Midbrain (tissue), 1 donor: ENCODE results near the gene NR2F2.

Experiments
- DNase-seq: peaks from one replicate; lab custom pipeline; 2025; lab: John Stamatoyannopoulos, UW

NR2F2 gene

GRCh38 chr15:96353930-96354730 is 23.6 kb downstream of the NR2F2 start:
- DNase-seq = no peak

DNA sequence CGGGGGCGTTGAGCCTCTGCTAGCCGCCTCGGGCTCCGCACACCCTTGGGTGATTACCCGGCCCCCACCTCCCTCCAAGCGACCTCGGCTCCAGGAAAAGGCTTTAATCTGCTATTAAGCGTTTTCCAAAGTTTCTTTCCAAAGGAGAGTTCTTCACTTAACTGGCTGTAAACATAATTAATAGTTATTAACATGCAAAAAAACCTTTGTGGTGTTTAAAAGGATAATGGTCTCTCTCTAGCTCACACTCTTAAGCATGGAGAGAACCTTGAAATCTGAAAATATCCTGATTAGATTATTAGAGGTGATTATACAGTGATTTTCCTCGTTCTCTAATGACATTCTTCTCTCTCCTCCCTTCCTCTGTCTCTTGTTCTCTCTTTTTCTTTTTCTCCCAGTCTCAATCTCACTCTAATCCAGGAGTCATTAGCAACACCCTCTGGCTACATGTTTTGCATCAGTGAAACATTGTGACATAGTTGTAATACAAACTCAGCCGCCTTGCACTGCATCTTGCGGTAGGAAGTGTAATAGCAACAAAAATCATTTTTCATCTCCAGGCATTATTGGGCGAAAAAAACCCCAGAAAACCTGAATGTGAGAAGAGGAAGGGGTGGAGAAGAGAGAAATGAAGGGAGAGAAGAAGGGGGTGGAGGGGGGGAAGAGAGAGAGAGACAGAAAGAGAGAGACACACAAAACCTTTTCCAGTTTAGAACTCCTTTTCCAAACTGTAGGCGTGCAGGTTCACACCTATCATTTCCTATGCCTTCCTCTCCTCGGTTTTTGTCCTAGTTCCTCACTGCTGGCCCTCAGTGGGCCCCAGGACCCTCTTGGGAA is 24.4 kb downstream of the NR2F2 start:
- DNase-seq = no peak

GRCh38 chr15:96355568-96356187 is 25.2 kb downstream of the NR2F2 start:
- no peak for DNase-seq

GRCh38 chr15:96356494-96357455 is 26.3 kb downstream of the NR2F2 start:
- DNase-seq = peak; percentile 80

DNA sequence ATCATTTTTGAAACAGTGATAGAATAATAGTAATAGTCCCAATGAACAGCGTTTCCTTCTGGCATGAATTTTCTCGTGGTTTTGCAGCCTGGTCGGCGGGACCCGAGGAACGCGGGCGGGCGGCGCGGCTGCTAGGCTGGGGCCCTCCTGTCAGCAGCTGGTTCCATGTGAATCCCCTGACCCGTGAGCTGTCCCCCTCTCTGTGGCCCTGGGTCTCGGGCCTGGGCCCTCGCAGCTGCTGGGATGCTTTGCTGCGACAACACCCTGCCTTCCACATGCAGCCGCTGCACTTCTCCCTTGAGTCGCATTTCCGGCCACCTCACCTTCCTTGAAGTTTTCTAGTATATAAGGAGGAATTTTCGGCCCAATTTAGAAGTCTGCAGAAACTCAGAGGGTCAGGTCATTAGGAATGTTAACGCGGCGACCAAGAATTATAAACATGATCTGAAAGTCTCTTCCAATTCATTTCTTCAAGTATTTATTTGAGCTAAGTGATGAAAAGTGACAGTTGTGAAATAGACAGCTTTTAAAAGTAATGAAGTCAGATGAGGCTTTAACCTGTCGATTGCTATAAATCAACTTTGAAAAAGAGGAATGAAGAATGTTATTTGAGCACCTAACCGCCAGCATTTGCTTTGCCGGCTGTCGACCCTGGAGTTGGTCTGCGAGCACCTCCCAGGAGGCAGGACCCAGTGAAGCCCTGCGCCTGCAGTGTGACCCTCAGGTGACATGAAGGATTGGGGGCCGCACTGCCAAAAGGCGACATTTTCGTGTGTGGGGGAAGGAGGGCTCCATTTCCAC is 27.7 kb downstream of the NR2F2 start:
- no peak for DNase-seq

- no peak for DNase-seq
Measured at GRCh38 chr15:96358821-96359615, 28.5 kb downstream of the NR2F2 start.

DNA sequence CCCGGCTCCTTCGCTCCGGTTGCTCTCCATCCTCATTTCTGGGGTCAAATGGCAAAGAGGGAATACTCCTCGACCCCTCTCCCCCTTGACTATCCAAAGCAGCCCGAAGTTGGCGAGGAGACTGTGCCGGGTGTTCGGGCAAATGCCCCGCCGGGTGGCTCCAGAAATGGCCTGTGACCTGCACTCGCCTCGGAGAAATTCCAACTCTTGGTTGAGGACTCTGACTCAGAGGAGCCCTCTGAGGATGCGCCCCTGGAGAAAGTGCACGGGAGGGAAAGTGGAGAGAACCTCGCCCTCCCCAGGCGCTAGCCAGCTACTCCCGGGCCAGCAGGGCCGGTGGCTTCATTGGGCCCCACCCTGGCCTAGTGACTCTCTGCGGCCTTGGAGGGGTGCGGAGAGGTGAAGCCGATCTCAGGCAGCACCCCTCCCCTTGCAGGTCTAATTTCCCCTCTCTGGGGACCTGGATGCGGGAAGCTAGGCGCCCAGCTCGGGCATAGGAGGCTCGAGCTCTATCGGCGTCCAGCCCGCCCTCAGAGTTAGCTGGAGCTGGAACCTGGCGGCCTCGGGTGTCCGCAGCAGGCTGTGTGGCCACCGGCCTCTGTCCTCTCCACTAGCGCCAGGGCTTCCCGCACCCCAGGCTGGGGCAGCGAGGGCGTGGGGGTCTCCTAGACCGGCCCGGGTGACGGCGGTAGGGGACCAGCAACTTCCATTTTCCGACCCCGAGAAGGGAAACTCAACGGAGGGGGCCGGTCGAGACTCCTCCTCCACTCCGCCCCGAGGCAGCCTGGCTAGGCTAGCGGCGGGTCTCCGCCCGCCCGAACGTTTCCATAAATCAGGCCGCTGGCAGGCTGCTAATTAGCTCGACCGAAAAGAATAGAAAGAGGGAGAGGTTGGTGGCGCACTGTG is 29.4 kb downstream of the NR2F2 start:
- no peak for DNase-seq

DNA sequence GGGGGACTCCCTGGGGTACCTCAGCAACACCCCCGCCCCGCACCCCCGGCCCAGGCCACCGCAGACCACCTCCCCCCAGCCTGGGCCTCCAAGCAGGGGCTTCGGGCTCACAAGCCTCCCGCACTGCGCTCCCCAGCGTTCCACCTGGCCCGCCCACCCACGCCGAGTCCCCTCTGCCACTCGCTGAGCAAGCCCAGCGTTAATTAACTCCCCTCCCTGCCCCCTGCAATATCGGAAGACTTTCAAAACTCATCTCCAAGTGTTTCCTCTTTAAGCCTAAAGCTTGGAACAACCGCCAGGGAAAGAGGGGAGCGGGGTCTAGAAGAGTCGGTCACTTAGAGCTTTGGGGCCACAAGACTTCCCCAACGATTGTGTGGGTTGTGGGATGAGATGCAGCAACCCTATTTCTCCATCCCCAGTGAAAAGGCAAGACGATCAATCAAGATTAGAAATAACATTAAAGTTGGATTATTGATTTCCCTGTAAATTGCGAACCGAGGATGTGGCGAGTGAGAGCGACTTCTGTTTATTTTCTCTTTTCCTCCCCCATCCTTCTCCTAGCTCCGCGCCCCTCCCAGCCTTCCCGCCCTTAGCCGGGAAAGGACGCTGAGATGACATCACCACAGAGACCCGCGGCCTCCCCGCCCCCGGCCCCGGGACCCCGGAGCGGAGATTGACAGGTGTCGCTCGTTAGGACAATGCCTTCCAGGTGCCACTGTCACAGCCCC is 30.2 kb downstream of the NR2F2 start:
- DNase-seq = no peak

DNA sequence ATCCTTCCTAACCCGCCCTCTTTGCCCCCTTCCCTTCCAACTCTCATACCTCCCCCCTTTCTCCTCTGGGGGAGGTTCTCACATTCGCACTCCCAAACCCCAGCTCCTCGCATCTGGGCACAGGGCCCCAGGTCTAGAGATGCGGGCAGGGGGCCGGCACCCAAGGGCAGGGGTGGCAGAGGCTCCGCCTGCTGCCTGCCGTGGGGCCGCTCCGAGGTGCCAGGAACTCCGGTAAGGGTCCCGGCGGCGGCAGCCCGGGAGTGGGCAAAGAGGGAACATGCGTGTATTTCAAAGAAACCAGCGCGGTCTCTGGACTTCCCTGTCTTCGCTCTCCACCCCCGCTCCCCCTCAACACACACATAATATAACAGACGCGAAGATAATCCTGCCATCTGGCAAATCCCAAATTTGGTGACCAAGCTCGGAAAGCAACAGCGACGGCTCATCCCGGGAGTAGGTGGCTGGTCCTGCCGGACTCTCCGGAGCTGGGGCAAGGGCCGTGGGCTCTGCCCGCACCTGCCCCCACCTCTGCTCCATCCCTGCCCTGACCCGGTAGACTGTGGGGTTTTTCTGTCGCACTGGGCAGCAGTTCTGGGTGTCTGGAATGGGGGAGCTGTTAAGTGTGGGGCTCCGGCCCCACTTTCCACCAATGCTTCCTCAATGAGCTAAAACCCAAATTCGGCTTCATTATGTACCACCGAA is 31.0 kb downstream of the NR2F2 start:
- DNase-seq = no peak

GRCh38 chr15:96362011-96362754 is 31.7 kb downstream of the NR2F2 start:
- DNase-seq = no peak

DNA sequence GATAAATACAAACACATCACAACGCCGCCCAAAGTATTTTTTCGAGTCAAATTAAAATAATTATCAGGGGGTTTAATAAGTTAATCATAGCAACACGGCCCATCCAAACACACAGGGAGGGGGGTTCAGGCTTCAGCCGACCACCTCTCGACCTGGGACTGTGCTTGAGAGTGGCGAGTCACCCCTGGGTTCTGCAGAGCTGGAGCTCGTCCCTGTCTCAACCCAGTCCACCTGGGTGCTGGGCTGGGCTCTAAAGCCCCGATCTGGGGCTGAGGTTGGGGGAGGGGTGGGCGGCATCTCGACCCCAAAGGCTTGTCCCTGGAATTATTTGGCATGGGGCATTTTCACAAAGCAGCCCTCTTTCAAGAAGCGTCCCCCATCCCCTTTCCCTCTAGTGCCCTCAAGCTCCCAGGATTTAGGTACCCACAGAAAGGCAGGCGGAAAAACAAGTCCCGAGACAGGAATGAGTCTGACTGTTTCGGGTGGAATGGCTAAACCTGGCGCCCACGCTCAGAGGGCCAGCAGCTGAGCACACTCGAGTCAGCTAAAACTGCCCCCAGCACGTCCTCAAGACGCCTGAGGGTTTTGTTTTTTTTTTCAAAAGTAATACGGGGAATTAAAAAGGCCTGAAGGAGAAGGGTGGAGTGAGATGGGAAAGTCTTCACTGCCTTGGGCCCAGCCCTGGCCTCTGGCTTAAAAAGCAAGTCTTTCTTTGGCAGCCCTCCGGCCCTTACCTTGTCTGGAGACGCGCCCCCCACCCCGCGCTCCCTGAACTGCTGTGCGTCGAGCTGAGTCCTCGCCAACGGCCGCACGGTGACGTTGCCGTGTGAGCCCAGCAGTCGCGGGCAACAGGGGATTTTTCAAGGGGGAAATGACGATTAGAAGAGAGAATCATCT is 32.5 kb downstream of the NR2F2 start:
- DNase-seq = no peak

GRCh38 chr15:96363707-96364106 is 33.2 kb downstream of the NR2F2 start:
- no peak for DNase-seq

DNA sequence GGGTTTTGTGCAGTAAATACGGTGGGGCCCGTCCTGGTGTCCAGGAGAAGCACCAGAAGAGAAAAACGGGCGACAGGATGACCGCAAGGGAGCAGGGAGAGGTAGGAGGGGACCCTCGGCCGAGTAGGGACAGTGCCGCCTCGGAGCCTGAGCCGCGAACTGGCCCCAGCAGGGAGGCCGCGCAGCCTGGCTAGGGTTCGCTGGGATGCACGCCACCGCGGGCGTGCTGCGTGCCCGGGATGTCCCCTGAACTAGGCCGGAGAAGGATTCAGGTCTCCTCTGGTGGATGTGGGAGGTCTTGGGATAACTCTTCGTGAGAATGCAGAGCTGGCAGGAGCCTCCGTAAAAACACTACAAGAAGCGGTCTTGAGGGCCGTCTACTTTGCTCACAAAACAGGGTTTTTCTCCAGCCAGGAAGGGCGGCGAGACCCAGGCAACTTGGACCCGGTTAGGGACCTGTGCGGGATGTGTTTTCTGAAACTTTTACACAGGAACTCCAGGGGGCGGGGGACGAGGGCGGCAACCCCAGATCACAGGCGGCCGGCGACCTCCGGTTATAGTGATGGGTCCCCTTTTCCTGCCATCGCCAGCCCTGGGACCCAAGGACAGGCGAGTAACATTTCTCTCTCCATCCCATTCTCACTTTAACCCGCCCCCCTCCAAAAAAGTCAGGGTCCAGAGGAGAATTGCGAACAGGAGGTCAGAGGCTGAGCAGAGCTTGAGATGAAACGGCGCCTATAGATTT is 35.5 kb downstream of the NR2F2 start:
- no peak for DNase-seq

- DNase-seq = no peak
Measured at GRCh38 chr15:96366526-96366877, 36.0 kb downstream of the NR2F2 start.
